BJ (cell line): Measurements from ENCODE around the gene PLXNB2. TPM values are rescaled to one million over a fixed set of nuclear protein-coding genes. Genes with fewer than 3 reads are reported as not detected.
"Not testable (repeated sequence)": the region's sequence is repeated elsewhere in the genome, so short reads cannot be mapped to it uniquely, and the experiment has no call there.

ENCODE experiments used
- CTCF ChIA-PET: fragments of 350-600 bp; formaldehyde crosslinking; extraction: SDS; loops from one replicate; lab custom pipeline; 2021; ENCODE audit warnings: antibody characterized with exemption, inconsistent platforms; lab: Yijun Ruan, JAX
- POLR2A ChIA-PET: fragments of 300-600 bp; sonication (Branson Sonifier 250); formaldehyde crosslinking; extraction: SDS; loops from one replicate; lab custom pipeline; 2021; ENCODE audit warnings: antibody characterized with exemption; lab: Charles Lee
- DNase-seq: peaks from one replicate; pipeline ENCODE4 v3.0.0-alpha.2; 2011; ENCODE audit warnings: low read depth
- H3K27me3 ChIP-seq: 2 replicates; pipeline ENCODE4 v1.6.0; 2011; ENCODE audit warnings: low read length; ENCODE audit not compliant: control insufficient read depth, insufficient read depth
- H3K36me3 ChIP-seq: 2 replicates; pipeline ENCODE4 v1.5.1; 2011; ENCODE audit warnings: low read length; ENCODE audit not compliant: control insufficient read depth, insufficient read depth
- H3K4me3 ChIP-seq: 2 replicates; pipeline ENCODE4 v1.5.1; 2011; ENCODE audit warnings: low read depth, mild to moderate bottlenecking, control low read depth, low read length
- polyA plus RNA-seq: library from polyadenylated mRNA; depleted of rRNA; stranded (reverse); fragments of >200 nt; gene quantifications from 2 replicates; pipeline ENCODE4 v1.2.3, GENCODE V29; 2011
- TF ChIP-seq, protein P1 (sequence below): IDR thresholded peaks from 2 replicates; pipeline ENCODE4 v1.5.1; 2011; ENCODE audit warnings: low read depth, mild to moderate bottlenecking, control low read depth, inconsistent platforms, low read length, moderate library complexity; ENCODE audit not compliant: insufficient read depth

The PLXNB2 gene
- polyA plus RNA-seq, 1 experiment = 143 TPM

DNA sequence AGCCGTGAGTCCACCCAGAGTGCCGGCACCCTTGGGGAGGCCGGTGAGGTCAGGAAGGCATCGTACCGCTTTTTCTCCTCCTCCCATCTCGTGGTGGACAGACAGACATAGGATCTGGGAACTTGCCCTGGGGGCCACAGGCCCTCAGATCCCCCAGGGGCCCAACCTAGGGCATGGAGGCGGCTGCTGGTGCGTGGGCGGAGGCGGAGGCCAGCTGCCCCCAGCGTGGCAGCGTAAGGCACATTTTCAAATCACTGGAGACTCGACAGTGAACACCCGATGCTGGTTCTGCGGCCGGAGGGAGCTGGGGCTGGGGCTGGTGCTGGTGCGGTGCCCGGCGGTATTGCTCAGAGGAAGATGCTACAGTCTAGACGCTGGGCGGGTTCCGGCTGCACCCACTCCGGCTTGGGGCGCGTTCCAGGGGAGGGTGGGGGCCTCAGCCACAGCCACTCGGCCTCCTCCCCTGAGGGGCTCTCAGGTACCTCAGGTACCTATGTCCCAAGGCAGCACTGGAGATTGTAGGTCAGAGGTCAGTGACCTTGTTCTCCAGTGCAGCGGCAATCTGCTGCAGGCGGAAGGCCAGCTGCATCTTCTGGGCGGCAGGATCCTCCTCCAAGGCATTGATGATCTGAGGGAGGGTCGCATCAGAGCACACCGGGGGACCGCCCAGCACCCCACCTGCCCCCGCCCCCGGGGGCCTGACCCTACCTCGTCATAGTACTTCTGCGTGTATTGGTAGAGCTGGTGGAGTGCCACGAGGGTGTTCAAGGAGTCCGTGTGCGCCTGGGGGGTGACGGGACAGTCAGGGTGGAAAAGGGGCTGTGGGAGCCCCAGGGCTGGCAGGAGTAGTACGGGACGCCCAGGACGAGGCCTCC, 32.0 kb downstream of the PLXNB2 start:
- DNase-seq = no peak
- H3K27me3 ChIP-seq = no peaks in the 10 kb centered on the region
- TF ChIP-seq, protein P1, sequence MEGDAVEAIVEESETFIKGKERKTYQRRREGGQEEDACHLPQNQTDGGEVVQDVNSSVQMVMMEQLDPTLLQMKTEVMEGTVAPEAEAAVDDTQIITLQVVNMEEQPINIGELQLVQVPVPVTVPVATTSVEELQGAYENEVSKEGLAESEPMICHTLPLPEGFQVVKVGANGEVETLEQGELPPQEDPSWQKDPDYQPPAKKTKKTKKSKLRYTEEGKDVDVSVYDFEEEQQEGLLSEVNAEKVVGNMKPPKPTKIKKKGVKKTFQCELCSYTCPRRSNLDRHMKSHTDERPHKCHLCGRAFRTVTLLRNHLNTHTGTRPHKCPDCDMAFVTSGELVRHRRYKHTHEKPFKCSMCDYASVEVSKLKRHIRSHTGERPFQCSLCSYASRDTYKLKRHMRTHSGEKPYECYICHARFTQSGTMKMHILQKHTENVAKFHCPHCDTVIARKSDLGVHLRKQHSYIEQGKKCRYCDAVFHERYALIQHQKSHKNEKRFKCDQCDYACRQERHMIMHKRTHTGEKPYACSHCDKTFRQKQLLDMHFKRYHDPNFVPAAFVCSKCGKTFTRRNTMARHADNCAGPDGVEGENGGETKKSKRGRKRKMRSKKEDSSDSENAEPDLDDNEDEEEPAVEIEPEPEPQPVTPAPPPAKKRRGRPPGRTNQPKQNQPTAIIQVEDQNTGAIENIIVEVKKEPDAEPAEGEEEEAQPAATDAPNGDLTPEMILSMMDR = no peak
- ChIA-PET CTCF (interaction anchor here (0.8 to 7.1 kb wide), 10 partner anchors 8 to 67 kb away, joined by 3 to 78 read pairs (median 6); partner anchors contain the start of genes DENND6B and PLXNB2), POLR2A (no interaction called here)
- no peak overlapping the region for H3K4me3 ChIP-seq
- H3K36me3 ChIP-seq = peaks cover 50% of the 10 kb centered on the region

DNA sequence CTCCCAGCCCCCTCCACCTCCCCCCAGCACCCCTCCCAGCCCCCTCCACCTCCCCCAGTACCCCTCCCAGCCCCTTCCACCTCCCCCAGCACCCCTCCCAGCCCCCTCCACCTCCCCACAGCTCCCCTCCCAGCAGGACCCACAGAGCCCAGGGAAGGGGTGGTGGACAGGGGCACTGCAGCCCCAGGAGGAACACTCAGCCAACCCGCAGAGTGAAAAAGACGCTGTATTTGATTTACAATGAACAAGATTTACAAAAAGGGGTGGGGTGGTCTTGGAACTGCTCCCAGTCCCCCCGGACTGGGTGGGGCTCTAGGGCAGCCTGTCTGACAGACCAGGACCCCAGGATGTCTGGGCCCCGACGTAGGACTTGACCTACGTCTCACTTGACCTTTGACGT, 32.7 kb downstream of the PLXNB2 start:
- ChIA-PET CTCF (interaction anchor here (1.1 to 7.1 kb wide), 6 partner anchors 14 to 67 kb away, joined by 3 to 78 read pairs (median 8); partner anchors contain the start of genes DENND6B and HDAC10), POLR2A (no interaction called here)
- TF ChIP-seq, protein P1 = no peak
- no peak for DNase-seq
- Histone ChIP-seq H3K27me3 (no peaks in the 10 kb centered on the region), H3K36me3 (peaks cover 44% of the 10 kb centered on the region), H3K4me3 (no peak overlapping the region)

DNA sequence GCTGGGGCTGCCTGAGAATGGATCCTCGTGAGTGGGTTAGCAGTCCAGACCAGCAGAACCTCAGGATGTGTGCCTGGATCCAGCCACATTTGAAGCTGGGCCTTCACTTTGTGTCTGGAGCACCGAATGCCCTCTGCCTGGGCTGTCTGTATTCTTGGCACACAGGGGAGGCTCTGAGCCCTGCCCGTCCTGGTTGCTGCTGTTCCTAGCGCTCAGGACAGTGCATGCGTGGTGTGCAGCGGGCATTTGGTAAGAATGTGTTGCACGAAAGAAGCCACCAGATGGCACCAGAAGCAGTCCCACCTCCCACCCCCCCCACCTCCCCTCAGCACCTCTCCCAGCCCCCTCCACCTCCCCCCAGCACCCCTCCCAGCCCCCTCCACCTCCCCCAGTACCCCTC, 33.1 kb downstream of the PLXNB2 start:
- DNase-seq = no peak
- CTCF ChIA-PET = interaction anchor here (0.6 to 7.1 kb wide), 10 partner anchors 14 to 67 kb away, joined by 3 to 78 read pairs (median 3); partner anchors contain the start of genes DENND6B, HDAC10 and PLXNB2
- Histone ChIP-seq H3K27me3 (no peaks in the 10 kb centered on the region), H3K36me3 (peaks cover 39% of the 10 kb centered on the region), H3K4me3 (no peak overlapping the region)
- POLR2A ChIA-PET = no interaction called here
- TF ChIP-seq, protein P1 = peak; percentile 39

DNA sequence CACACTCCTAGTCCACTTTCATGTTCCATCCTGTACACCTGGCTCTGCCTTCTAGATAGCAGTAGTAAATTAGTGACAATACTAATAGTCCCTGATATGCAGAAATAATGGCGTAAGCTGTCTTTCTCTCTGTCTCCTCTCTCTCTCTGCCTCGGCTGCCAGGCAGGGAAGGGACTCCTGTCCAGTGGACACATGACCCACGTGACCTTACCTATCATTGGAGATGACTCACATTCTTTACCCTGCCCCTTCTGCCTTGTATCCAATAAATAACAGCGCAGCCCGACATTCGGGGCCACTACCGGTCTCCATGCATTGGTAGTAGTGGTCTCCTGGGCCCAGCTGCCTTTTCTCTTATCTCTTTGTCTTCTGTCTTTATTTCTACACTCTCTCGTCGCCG, 33.7 kb downstream of the PLXNB2 start:
- CTCF ChIA-PET = interaction anchor here (0.6 to 7.1 kb wide), 11 partner anchors 10 to 68 kb away, joined by 3 to 78 read pairs (median 3); partner anchors contain the start of genes DENND6B, HDAC10 and PLXNB2
- H3K4me3 ChIP-seq, H3K27me3 ChIP-seq, POLR2A ChIA-PET, DNase-seq: not testable (repeated sequence)
- H3K36me3 ChIP-seq = peaks cover 36% of the 10 kb centered on the region

DNA sequence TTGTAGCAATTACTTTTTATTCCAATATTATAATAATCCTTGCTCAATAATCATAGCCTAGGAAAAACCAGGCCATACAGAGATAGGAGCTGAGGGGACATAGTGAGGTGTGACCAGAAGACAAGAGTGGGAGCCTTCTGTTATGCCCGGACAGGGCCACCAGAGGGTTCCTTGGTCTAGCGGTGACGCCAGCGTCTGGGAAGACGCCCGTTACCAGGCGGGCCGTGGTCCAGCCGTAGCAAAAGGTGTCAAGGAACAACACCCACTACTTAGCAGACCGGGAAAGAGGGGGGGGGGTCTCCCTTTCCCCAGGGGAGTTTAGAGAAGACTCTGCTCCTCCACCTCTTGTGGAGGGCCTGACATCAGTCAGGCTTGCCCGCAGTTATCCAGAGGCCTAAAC, 34.1 kb downstream of the PLXNB2 start:
- H3K4me3 ChIP-seq, DNase-seq, H3K27me3 ChIP-seq, POLR2A ChIA-PET: not testable (repeated sequence)
- H3K36me3 ChIP-seq = peaks cover 32% of the 10 kb centered on the region
- CTCF ChIA-PET = interaction anchor here (0.8 to 7.1 kb wide), 8 partner anchors 10 to 68 kb away, joined by 3 to 78 read pairs (median 9); partner anchors contain the start of genes DENND6B, HDAC10 and PLXNB2
